ENCODE results near the gene SAMD11.
A peak's percentile ranks its signal among the peaks of the same experiment; 100 is the strongest.

The SAMD11 gene

GRCh38 chr1:964691-965525, 41.2 kb downstream of the SAMD11 start:
- Mint-ChIP-seq H3K27me3 (peaks cover 11% of the 10 kb centered on the region), H3K27ac (no peak overlapping the region), H3K4me1 (peaks cover 16% of the 10 kb centered on the region), H3K9me3 (no peaks in the 10 kb centered on the region), H3K4me3 (no peak overlapping the region), H3K36me3 (ENCODE audit: low read depth) (peaks cover 2% of the 10 kb centered on the region)
- ATAC-seq (no peak), DNase-seq (no peak)

- peaks cover 11% of the 10 kb centered on the region for H3K27me3 Mint-ChIP-seq
- no peak for DNase-seq
- no peak for ATAC-seq
- H3K27ac Mint-ChIP-seq: no peak overlapping the region
- H3K4me1 Mint-ChIP-seq: peaks cover 16% of the 10 kb centered on the region
- H3K4me3 Mint-ChIP-seq: peak overlapping the region; percentile 32
- no peaks in the 10 kb centered on the region for H3K9me3 Mint-ChIP-seq
- peaks cover 2% of the 10 kb centered on the region for H3K36me3 Mint-ChIP-seq (ENCODE audit: low read depth)
Observed at GRCh38 chr1:965526-966134, 41.9 kb downstream of the SAMD11 start.

GRCh38 chr1:966135-966703, 42.5 kb downstream of the SAMD11 start, which contains the start of gene PLEKHN1:
Gene PLEKHN1, plus strand, starts transcription at chr1:966482. Its CDS starts 50 bp downstream, at chr1:966532.
- H3K4me1 Mint-ChIP-seq: peaks cover 16% of the 10 kb centered on the region
- DNase-seq (peak; percentile 63), ATAC-seq (peak; percentile 60)
- H3K27ac Mint-ChIP-seq: peak within 1 kb of the TSS; percentile 39
- H3K27me3 Mint-ChIP-seq: peaks cover 11% of the 10 kb centered on the region
- peaks cover 2% of the 10 kb centered on the region for H3K36me3 Mint-ChIP-seq (ENCODE audit: low read depth)
- no peaks in the 10 kb centered on the region for H3K9me3 Mint-ChIP-seq
- peak within 1 kb of the TSS; percentile 72 for H3K4me3 Mint-ChIP-seq

GRCh38 chr1:966704-967300, 43.1 kb downstream of the SAMD11 start:
- H3K9me3 Mint-ChIP-seq: no peaks in the 10 kb centered on the region
- H3K4me1 Mint-ChIP-seq: peaks cover 14% of the 10 kb centered on the region
- H3K36me3 Mint-ChIP-seq (ENCODE audit: low read depth): peaks cover 2% of the 10 kb centered on the region
- peak; percentile 83 for ATAC-seq
- H3K27me3 Mint-ChIP-seq: peaks cover 11% of the 10 kb centered on the region
- peak; percentile 90 for DNase-seq
- H3K4me3 Mint-ChIP-seq: peak overlapping the region; percentile 72
- H3K27ac Mint-ChIP-seq: peak overlapping the region; percentile 39

GRCh38 chr1:967466-968343, 44.0 kb downstream of the SAMD11 start:
- Mint-ChIP-seq H3K4me3 (no peak overlapping the region), H3K27ac (no peak overlapping the region), H3K36me3 (ENCODE audit: low read depth) (peaks cover 2% of the 10 kb centered on the region), H3K4me1 (peaks cover 14% of the 10 kb centered on the region), H3K9me3 (no peaks in the 10 kb centered on the region), H3K27me3 (peaks cover 11% of the 10 kb centered on the region)
- ATAC-seq (no peak), DNase-seq (no peak)

GRCh38 chr1:969260-969855, 45.6 kb downstream of the SAMD11 start:
- ATAC-seq (no peak), DNase-seq (no peak)
- no peaks in the 10 kb centered on the region for H3K9me3 Mint-ChIP-seq
- H3K4me1 Mint-ChIP-seq: peaks cover 14% of the 10 kb centered on the region
- H3K27me3 Mint-ChIP-seq: peaks cover 15% of the 10 kb centered on the region
- H3K36me3 Mint-ChIP-seq (ENCODE audit: low read depth): peaks cover 2% of the 10 kb centered on the region
- no peak overlapping the region for H3K27ac Mint-ChIP-seq
- no peak overlapping the region for H3K4me3 Mint-ChIP-seq

GRCh38 chr1:970242-970972, 46.7 kb downstream of the SAMD11 start:
- H3K36me3 Mint-ChIP-seq (ENCODE audit: low read depth): peaks cover 2% of the 10 kb centered on the region
- DNase-seq: no peak

GRCh38 chr1:970973-971730, 47.4 kb downstream of the SAMD11 start:
- peaks cover 9% of the 10 kb centered on the region for H3K4me1 Mint-ChIP-seq
- H3K36me3 Mint-ChIP-seq (ENCODE audit: low read depth): peaks cover 2% of the 10 kb centered on the region
- no peak overlapping the region for H3K27ac Mint-ChIP-seq
- H3K27me3 Mint-ChIP-seq: peaks cover 26% of the 10 kb centered on the region
- H3K4me3 Mint-ChIP-seq: no peak overlapping the region
- ATAC-seq (no peak), DNase-seq (no peak)
- H3K9me3 Mint-ChIP-seq: no peaks in the 10 kb centered on the region

More at GRCh38 chr1:970242-970972, 46.7 kb downstream of the SAMD11 start:
- ATAC-seq: no peak
- no peak overlapping the region for H3K27ac Mint-ChIP-seq
- no peak overlapping the region for H3K4me3 Mint-ChIP-seq
- H3K27me3 Mint-ChIP-seq: peaks cover 21% of the 10 kb centered on the region
- H3K9me3 Mint-ChIP-seq: no peaks in the 10 kb centered on the region
- H3K4me1 Mint-ChIP-seq: peaks cover 13% of the 10 kb centered on the region

GRCh38 chr1:971751-972506, 48.2 kb downstream of the SAMD11 start:
- peaks cover 26% of the 10 kb centered on the region for H3K27me3 Mint-ChIP-seq
- peaks cover 5% of the 10 kb centered on the region for H3K4me1 Mint-ChIP-seq
- H3K27ac Mint-ChIP-seq: no peak overlapping the region
- ATAC-seq (no peak), DNase-seq (no peak)
- H3K4me3 Mint-ChIP-seq: no peak overlapping the region
- H3K9me3 Mint-ChIP-seq: no peaks in the 10 kb centered on the region
- peaks cover 2% of the 10 kb centered on the region for H3K36me3 Mint-ChIP-seq (ENCODE audit: low read depth)

GRCh38 chr1:972726-973458, 49.2 kb downstream of the SAMD11 start:
- Mint-ChIP-seq H3K9me3 (no peaks in the 10 kb centered on the region), H3K27ac (no peak overlapping the region), H3K4me1 (peaks cover 3% of the 10 kb centered on the region), H3K27me3 (peaks cover 26% of the 10 kb centered on the region), H3K36me3 (ENCODE audit: low read depth) (peaks cover 2% of the 10 kb centered on the region), H3K4me3 (no peak overlapping the region)
- no peak for ATAC-seq
- no peak for DNase-seq

- DNase-seq: no peak
- no peak overlapping the region for H3K4me3 Mint-ChIP-seq
- H3K4me1 Mint-ChIP-seq: peaks cover 6% of the 10 kb centered on the region
- no peaks in the 10 kb centered on the region for H3K9me3 Mint-ChIP-seq
- ATAC-seq: no peak
- no peak overlapping the region for H3K27ac Mint-ChIP-seq
- peaks cover 2% of the 10 kb centered on the region for H3K36me3 Mint-ChIP-seq (ENCODE audit: low read depth)
- peaks cover 25% of the 10 kb centered on the region for H3K27me3 Mint-ChIP-seq
Observed at GRCh38 chr1:973459-974292, 50.0 kb downstream of the SAMD11 start.

Data from activated naive CD8-positive, alpha-beta T cell treated with anti-CD3 and anti-CD28 coated beads, Interleukin-2, amount 50 U/mL, for 24 hours (primary cell).